Mammary epithelial cell (primary cell): Measurements from ENCODE around the gene ZNF555.

Experiments
- CTCF ChIP-seq, 2 donors: IDR thresholded peaks in 1 of 2; conservative IDR thresholded peaks in 1 of 2; 2 replicates each; pipeline ENCODE4 v1.5.1; 2011 to 2012; ENCODE audit warnings: inconsistent platforms in 2 of 2, low read length in 2 of 2, mild to moderate bottlenecking in 2 of 2, control low read depth in 1 of 2, low read depth in 1 of 2; ENCODE audit not compliant: insufficient read depth in 1 of 2; ENCODE audit errors: extremely low read depth in 1 of 2
- EZH2 ChIP-seq: IDR thresholded peaks from 2 replicates; pipeline ENCODE4 v1.6.1; 2012; ENCODE audit warnings: low read length, inconsistent platforms, borderline replicate concordance

- TF ChIP-seq CTCF (conservative IDR thresholded peaks at IDR 0.05 in 1 of 2, IDR thresholded peaks at IDR 0.05 in 1 of 2; ENCODE audit: extremely low read depth in 1 of 2, insufficient read depth in 1 of 2, low read depth in 1 of 2, low read length in 2 of 2), result no peak
- TF ChIP-seq EZH2, result no peak
Observed at GRCh38 chr19:2803486-2804155, 37.7 kb upstream of the ZNF555 start.
